Head of caudate nucleus (tissue), 42 donors: ENCODE measurements around the gene ST6GALNAC4.

ENCODE experiments used
- DNase-seq, 42 donors: peaks; one replicate each; pipeline versions ENCODE4 v3.0.0 to v3.0.0-alpha.2; 2020 to 2021; ENCODE audit warnings: mixed read lengths in 7 of 42
- intact Hi-C: fragments of 100-400 bp; cut with DNase I; formaldehyde crosslinking; loops from one replicate; pipeline ENCODE4 v1.15.0; 2022

Gene ST6GALNAC4

GRCh38 chr9:127869310-127870152 is 47.3 kb downstream of the ST6GALNAC4 start:
- intact Hi-C loops, result loop anchor here (5.0 to 10.0 kb wide), 3 partner anchors 48 to 135 kb away; partner anchors contain the start of genes ST6GALNAC4 and TOR2A
- DNase-seq, result peak; percentile 54 to 92 (median 82)

GRCh38 chr9:127868278-127868902 is 48.5 kb downstream of the ST6GALNAC4 start:
- no peak for DNase-seq
- intact Hi-C loops, result no loop called here

- DNase-seq, result no peak
- intact Hi-C loops, result no loop called here
Observed at GRCh38 chr9:127867356-127868277, 49.2 kb downstream of the ST6GALNAC4 start.

GRCh38 chr9:127866535-127866934 is 50.3 kb downstream of the ST6GALNAC4 start:
- no peak for DNase-seq
- intact Hi-C loops, result no loop called here

- no peak for DNase-seq
- intact Hi-C loops, result no loop called here
Observed at GRCh38 chr9:127865645-127866464, 51.0 kb downstream of the ST6GALNAC4 start.

GRCh38 chr9:127863191-127863621 is 53.6 kb downstream of the ST6GALNAC4 start:
- DNase-seq, result no peak
- intact Hi-C loops, result no loop called here

- intact Hi-C loops, result no loop called here
- DNase-seq, result peak in 41 of 42 donors; percentile 20 to 72 (median 50)
Observed at GRCh38 chr9:127862075-127863011, 54.5 kb downstream of the ST6GALNAC4 start.

- intact Hi-C loops, result no loop called here
- no peak for DNase-seq
Observed at GRCh38 chr9:127860779-127861178, 56.1 kb downstream of the ST6GALNAC4 start.

GRCh38 chr9:127860260-127860659 is 56.6 kb downstream of the ST6GALNAC4 start:
- intact Hi-C loops, result no loop called here
- DNase-seq, result no peak

- no peak for DNase-seq
- intact Hi-C loops, result no loop called here
Observed at GRCh38 chr9:127858041-127858512, 58.8 kb downstream of the ST6GALNAC4 start.
